GM21423 (cell line): ENCODE data around the gene SLC39A5.
A peak's percentile ranks its signal among the peaks of the same experiment; 100 is the strongest.
"Not testable (repeated sequence)": the region's sequence is repeated elsewhere in the genome, so short reads cannot be mapped to it uniquely, and the experiment has no call there.

Source experiments
- ATAC-seq: cut with Tn5 transposase; IDR thresholded peaks from one replicate; pipeline ENCODE4 v1.9.1; 2021; ENCODE audit warnings: mild to moderate bottlenecking, moderate library complexity; ENCODE audit not compliant: unreplicated experiment

SLC39A5 gene

DNA sequence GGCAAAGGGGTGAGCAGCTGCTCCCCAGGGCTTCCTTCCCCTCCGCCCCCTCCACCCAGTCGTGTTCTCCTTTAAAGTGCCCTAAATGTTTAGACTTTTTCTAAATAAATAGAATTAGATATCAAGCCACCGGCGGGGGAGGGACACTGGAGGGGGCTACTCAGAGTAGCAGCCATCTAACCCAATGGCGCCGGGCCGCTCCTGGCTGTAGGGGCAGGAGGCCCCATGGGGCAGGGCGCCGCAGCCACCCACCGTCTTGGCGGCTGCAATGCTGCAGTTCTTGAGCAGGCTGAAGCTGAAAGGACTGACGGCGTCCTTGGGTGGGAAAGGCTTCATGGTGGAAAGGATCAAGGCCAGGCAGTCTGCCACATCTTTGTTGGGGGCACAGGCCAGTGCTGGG, 13.1 kb downstream of the SLC39A5 start:
- no peak for ATAC-seq

GRCh38 chr12:56243731-56244181, 13.9 kb downstream of the SLC39A5 start:
- no peak for ATAC-seq

DNA sequence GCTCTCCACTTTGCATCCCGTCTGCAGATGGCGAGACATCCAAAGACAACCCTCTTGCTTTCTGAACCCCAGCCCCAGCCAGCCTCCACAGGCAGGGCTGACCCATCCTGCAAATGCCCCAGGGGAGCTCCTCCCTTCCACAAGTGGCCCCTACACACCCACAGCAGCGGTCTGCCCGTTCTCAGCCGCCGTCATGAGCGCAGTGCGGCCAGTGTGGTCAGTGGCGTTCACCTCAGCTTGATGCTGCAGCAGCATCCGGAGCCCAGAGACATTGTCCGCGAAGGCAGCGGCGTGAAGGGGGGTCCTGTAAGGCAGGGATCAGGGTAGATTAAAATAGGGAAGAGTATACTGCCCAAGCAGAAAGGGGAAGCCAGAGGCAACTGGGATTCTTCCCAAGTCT, 14.6 kb downstream of the SLC39A5 start:
- no peak for ATAC-seq

DNA sequence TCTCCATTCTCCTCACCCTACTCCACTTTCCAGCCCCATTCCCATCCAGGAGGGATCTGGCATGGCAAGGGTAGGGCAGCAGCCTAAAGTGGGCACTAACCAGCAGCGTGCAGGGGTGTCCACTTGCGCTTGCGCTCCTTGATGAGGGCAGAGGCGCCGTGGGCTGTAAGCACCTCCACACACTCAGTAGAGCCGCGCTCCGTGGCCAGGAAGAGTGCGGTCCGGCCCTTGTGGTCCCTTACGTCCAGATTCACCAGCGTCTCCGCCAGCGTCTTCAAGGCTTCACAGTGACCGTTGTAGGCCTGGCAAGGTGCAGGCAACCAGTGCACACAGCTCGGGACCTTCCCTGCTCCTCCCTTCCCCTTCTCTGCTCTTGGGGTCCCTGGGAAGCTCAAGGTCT, 18.1 kb downstream of the SLC39A5 start:
- no peak for ATAC-seq

DNA sequence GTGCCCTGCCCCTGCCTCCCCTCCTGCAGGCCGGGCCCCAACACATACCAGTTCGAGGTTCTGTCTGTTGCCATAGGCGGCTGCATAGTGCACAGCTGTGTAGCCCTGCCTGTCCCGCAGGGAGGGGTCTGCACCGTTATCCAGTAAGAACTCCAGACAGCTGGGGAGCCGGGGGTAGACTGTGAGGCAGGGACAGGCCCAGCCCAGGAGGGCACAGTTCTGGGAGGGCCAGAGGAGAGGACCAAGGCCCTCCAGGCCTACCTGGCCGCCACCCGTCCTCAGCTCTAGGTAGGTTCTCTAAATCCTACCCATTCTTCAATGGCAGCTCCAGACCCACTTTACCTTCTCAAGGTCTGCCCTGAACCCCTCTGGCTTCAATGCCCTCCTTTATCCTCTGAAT, 18.9 kb downstream of the SLC39A5 start:
- no peak for ATAC-seq

- ATAC-seq: no peak
These were observed 22.8 kb downstream of the SLC39A5 start for GRCh38 chr12:56252649-56253048.

- no peak for ATAC-seq
These were observed 23.2 kb downstream of the SLC39A5 start for GRCh38 chr12:56253091-56253490.

DNA sequence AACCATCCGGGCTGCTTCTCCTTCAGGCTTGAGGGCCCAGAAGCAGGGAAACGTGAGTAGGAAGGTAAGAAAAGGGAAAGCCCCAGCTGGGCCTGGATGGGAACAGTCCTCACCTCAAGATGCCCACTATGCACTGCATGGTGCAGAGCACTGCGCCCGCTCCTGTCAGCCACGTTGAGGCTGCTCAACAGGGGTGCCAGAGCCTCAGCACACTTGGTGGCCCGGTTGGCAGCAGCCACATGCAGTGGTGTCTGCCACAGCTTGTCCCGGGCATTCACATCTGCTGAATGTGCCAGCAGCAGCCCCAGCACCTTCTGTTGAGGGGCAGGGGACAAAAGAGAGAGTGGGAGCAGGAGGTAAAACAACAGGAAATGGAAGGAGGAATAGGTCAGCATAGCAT, 25.8 kb downstream of the SLC39A5 start:
- ATAC-seq: no peak

DNA sequence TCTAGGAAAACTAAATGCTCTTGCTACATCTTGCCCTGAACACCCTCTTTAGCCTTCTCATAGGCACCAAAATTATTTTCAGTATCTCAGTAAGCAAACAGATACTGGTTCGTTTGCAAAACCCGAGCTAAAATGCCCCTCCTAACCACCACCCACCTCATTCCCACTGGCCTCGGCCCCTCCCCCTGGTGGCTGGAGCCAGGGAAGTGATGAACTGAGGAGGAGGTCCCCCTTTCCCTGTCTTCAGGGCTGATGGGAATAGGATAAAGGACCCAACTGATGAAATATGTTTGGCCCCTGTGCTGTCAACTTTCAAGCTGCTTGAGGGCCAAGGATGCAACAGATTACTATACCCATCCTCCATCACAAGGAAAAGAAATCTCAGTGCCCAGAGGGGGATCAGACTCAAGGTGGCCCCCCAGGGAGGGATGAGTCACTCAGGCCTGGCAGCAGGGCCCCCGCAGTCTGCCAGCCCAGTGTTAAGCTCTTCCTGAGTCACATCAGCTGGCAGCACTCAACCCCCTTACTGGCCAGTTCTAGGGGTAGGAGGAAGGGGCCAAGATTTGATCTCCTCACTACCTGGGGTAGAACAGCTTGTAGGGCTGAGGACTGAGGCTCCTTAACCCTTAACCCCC, 26.6 kb downstream of the SLC39A5 start:
- ATAC-seq: no peak

- ATAC-seq: no peak
These were observed 27.2 kb downstream of the SLC39A5 start for GRCh38 chr12:56257071-56257470.

DNA sequence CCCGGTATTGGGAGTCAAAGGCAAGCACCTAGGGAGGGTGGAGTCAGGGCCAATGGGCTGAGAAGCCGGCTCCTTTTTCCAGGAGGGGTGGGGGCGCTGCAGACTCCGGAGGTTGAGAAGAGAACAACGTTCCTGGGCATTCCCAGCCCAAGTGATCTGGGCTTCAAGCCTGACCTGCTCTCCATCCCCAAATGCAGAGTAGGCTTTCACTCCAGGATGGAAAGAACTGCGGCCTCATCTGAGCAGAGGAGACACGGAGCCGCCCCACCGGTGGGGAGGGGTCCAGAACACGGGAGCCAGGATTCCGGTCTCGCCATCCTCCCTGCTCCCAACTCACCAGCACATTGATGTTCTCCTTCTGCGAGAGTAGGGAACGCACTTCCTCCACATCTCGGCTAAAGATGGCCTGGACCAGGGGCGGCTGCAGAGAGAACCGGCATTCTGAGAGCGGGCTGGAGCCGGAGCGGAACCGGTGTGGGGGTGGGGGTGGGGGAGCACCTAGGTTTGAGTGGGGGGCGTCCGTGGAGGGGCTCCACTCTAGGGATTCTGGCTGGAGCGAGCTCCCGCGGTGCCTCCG, 27.7 kb downstream of the SLC39A5 start:
- peak; percentile 11 for ATAC-seq

- ATAC-seq: peak; percentile 83
These were observed 28.4 kb downstream of the SLC39A5 start, which contains the start of gene ANKRD52 for GRCh38 chr12:56258068-56258819. Gene ANKRD52, minus strand, starts transcription at chr12:56258384. Its CDS starts 115 bp downstream, at chr12:56258269.

DNA sequence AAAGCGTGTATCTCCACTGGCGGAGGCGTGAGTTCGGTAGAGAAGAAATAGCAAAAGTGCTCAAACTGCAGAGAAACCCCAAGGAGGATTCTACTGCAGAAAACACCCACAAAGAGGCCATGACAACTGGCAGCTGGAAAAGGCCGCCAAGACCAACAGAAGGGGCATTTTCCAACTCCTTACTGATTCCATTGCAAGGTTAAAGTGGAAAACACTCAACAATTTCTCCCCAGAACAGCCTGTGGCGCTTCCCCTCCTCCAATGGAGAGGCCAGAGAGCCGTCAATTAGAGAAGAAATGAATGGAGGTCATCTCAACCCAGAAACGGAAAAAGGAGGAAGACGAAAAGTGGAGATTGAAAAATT, 29.0 kb downstream of the SLC39A5 start:
- ATAC-seq: no peak

DNA sequence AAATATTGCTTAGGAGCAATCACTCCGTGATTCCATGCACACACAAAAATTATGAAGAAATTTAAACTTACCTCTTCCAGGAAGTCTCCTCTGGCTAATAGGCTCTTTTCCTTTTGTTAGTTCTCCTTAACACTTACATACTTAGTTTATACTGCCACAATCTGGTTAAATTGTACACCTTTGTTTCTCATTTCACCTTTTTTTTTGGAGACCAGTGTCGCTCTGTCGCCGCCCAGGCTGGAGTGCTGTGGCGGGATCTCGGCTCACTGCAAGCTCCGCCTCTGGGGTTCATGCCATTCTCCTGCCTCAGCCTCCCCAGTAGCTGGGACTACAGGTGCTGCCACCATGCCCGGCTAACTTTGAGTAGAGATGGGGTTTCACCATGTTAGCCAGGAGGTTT, 30.5 kb downstream of the SLC39A5 start:
- ATAC-seq: no peak

- no peak for ATAC-seq
These were observed 31.1 kb downstream of the SLC39A5 start for GRCh38 chr12:56260921-56261320.

DNA sequence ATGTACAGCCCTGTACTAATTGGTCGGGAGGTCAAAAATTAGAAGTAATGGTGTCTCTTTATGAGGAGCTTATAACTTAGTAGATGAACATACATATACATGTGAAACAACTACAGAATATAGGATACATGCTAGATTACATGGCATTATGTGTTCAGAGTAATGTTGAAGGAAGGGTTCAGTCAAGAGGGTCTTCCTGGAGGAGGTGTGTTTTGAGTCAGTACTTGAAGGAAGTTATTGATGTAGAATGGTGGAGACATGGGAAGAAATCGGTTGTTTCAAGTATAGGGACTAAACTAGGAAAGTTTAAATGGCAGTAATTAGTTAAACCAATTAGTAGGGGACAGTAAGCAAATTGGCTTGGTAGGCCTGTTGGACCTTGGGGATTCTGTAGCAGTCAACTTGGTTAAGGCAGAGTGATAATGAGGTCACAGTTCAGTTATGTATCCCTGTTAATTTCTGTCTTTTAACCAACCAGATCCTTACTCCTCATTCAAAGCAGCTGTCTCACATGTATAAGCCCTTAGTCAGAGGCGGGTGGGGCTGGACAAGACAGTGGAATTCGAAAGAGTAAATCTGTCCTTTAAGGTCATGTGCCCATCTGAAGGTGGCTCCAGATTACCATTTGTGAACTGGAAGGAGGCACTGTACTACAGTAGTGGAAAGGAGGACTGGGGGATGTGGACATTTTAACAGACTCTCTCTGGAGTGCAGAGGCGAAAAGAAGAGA, 31.8 kb downstream of the SLC39A5 start:
- no peak for ATAC-seq

DNA sequence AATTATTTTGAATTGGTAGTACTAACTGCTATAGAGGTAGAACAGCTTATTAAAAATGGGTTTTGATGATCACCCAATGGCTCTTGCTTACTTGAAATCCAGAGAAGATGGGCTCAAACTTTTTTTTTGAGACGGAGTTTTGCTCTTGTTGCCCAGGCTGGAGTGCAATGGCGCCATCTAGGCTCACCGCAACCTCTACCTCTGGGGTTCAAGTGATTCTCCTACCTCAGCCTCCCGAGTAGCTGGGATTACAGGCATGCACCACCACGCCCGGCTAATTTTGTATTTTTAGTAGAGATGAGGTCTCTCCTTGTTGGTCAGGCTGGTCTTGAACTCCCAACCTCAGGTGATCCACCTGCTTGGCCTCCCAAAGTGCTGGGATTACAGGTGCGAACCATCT, 33.1 kb downstream of the SLC39A5 start:
- not testable (repeated sequence) for ATAC-seq

- not testable (repeated sequence) for ATAC-seq
These were observed 36.3 kb downstream of the SLC39A5 start for GRCh38 chr12:56266068-56266692.

DNA sequence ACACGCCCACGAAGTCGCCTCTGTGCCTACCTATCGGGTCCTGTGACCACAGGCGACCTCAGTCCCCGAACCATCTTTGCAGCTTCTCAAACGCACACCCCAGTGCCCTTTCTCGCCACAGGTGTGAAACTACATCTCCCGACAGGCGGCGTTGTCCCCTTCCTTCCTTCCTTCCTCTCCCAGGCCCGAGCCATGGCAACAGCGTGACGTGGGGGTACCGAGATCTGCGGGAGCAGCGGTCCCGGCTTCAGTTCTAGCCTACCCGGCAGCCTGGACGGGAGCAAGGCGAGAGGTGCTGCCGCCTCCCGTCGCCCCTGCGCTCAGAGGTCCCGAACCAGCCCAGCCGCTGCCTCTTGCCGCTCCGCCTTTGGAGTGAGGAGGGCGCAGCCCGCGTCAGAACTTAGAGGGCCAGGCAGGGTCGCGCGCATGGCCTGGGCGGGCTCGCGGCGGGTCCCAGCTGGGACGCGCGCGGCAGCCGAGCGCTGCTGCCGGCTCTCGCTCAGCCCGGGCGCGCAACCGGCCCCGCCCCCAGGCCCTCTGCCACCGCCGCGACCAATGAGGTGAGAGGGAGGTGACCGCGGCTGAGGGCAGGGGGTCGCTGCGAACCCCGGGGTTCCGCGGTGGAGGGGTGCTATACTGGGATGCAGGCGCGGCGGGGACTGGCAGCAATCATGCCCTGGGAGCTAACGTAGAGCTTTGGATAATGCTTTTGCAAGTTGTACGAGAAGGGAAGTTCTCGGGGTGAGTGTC, 37.0 kb downstream of the SLC39A5 start, which contains the start of gene COQ10A:
COQ10A (plus strand) TSS at position 250 of the 750 bp plus-strand sequence; CDS start at position 427, 177 bp downstream.
- ATAC-seq: peak; percentile 83

DNA sequence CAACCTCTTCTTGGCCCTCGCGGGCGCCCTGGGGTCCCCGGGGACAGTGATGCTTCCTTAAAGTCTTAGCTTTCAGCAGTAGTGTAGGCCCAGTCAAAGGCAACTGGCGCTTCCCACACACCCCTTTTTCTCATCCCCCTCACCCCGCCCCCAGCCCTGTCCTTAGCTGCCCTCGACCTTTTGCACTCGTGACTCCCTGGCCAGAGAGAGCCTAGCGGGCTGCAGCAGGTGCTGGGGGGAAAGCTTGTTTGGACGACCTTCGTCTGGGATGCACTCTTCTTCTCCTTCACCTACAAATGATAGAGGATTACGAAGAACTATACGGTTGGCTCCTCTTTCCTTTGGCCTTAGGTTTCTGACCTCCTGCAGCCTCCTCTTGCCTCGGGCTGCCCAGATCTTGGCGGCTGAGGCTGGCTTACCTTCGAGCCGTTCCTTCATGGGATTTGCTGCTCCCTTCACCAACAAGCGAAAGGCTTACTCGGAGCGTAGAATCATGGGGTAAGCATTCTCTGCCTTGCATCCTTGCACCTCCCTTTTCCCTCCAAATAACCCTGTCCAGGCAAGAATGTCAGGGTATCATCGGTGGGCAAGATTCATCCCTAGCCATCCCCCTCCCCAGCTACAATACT, 37.7 kb downstream of the SLC39A5 start:
- ATAC-seq: no peak
